Measurements from ENCODE around the gene PSMD1. TPM values are rescaled to one million over a fixed set of nuclear protein-coding genes. Genes with fewer than 3 reads are reported as not detected.

The PSMD1 gene
- total and polyA plus RNA-seq, 2 of the 8 experiments (the other 6 are each of a cell fraction or from before 2014, with no cell fraction given) = 179 to 272 TPM

- Histone ChIP-seq H3K36me3 (ENCODE audit: control insufficient read depth in 2 of 4, insufficient read depth in 4 of 4, low read length in 3 of 4) (no peaks in the 10 kb centered on the region), H4K8ac (ENCODE audit: extremely low read depth, insufficient read depth, low read length) (no peak overlapping the region), H3K56ac (replicated peaks; ENCODE audit: insufficient read length, low read depth, low read length) (no peak overlapping the region), H4K20me1 (replicated peaks in 1 of 2; ENCODE audit: control insufficient read depth in 1 of 2, insufficient read depth in 2 of 2, low read length in 2 of 2) (no peaks in the 10 kb centered on the region), H3K9ac (replicated peaks in 1 of 4; ENCODE audit: extremely low read depth in 1 of 4, low read depth in 3 of 4, low read length in 3 of 4) (no peak overlapping the region; a peak in 1 of 7 replicates), H3K4ac (replicated peaks; ENCODE audit: insufficient read length, low read depth, low read length) (no peak overlapping the region), H3K4me3 (ENCODE audit: extremely low read depth in 1 of 4, insufficient read depth in 2 of 4, low read depth in 3 of 4, low read length in 4 of 4) (no peak overlapping the region), H3K27me3 (replicated peaks in 1 of 4; ENCODE audit: control insufficient read depth in 3 of 4, extremely low read depth in 1 of 4, insufficient read depth in 3 of 4, low read length in 3 of 4) (no peaks in the 10 kb centered on the region), H3K4me2 (ENCODE audit: insufficient read depth in 1 of 2, low read depth in 2 of 2, low read length in 2 of 2) (no peak overlapping the region), H3K23ac (ENCODE audit: insufficient read length) (no peak overlapping the region), H2AFZ (ENCODE audit: low read length) (no peak overlapping the region), H3K23me2 (ENCODE audit: low read depth, low read length) (no peaks in the 10 kb centered on the region), H4K91ac (replicated peaks; ENCODE audit: insufficient read length, low read length) (peak overlapping the region; percentile 14), H3K4me1 (replicated peaks in 1 of 4; ENCODE audit: control insufficient read depth in 3 of 4, insufficient read depth in 4 of 4, low read length in 3 of 4) (peaks cover 0 to 16% (median 10%) of the 10 kb centered on the region in 4 experiments; a peak in 6 of 7 replicates), H2BK5ac (ENCODE audit: low read depth, low read length) (peak overlapping the region; percentile 92; the same call in 1 of the 2 replicates), H2BK12ac (ENCODE audit: low read depth, low read length) (0 out of 2 replicates have a peak overlapping the region, but pooled peaks have one; percentile 29), H2BK15ac (ENCODE audit: low read length) (0 out of 2 replicates have a peak overlapping the region, but pooled peaks have one; percentile 12), H3K9me3 (ENCODE audit: insufficient read depth in 2 of 2, low read depth in 1 of 2, low read length in 1 of 2) (no peaks in the 10 kb centered on the region), H3K18ac (ENCODE audit: extremely low read depth, low read length) (peak overlapping the region; percentile 15; the same call in 1 of the 2 replicates), H3K14ac (ENCODE audit: insufficient read length) (no peak overlapping the region), H2BK20ac (ENCODE audit: low read length) (no peak overlapping the region), H2AK5ac (ENCODE audit: low read depth, low read length) (no peak overlapping the region; the same call in 1 of the 2 replicates), H3K79me2 (ENCODE audit: control insufficient read depth in 1 of 2, insufficient read depth in 2 of 2, low read length in 2 of 2) (no peaks in the 10 kb centered on the region), H3K79me1 (ENCODE audit: low read depth, low read length) (no peaks in the 10 kb centered on the region), H4K5ac (ENCODE audit: insufficient read length, low read depth, low read length) (no peak overlapping the region), H3K27ac (ENCODE audit: low read depth, low read length) (no peak overlapping the region), H2BK120ac (replicated peaks; ENCODE audit: low read depth, low read length) (no peak overlapping the region)
- POLR2A ChIA-PET (ENCODE audit: partially characterized antibody) = interaction anchor here (0.5 to 1.9 kb wide), 5 partner anchors 9 to 263 kb away, joined by 3 to 6 read pairs (median 4); no protein-coding TSS in a partner anchor
- TF ChIP-seq JUN (IDR thresholded peaks at IDR 0.05; ENCODE audit: low read depth, low read length) (no peak), GTF2F1 (IDR thresholded peaks at IDR 0.05; ENCODE audit: borderline replicate concordance, low read depth, low read length) (no peak), POLR2AphosphoS5 (IDR thresholded peaks at IDR 0.05; ENCODE audit: low read depth, low read length) (no peak), JUND (IDR thresholded peaks at IDR 0.05; ENCODE audit: low read length) (no peak), SIN3A (conservative IDR thresholded peaks at IDR 0.05 in 1 of 2, IDR thresholded peaks at IDR 0.05 in 1 of 2; ENCODE audit: low read depth in 1 of 2, low read length in 2 of 2) (no peak), SP2 (IDR thresholded peaks at IDR 0.05; ENCODE audit: low read length) (no peak), MAFK (IDR thresholded peaks at IDR 0.05; ENCODE audit: low read depth, low read length) (no peak), BRCA1 (IDR thresholded peaks at IDR 0.05; ENCODE audit: low read depth, low read length) (no peak), CTBP2 (IDR thresholded peaks at IDR 0.05; ENCODE audit: borderline replicate concordance, insufficient read depth, insufficient read length, low read length) (no peak), HDAC6 (IDR thresholded peaks at IDR 0.05; ENCODE audit: low read depth, low read length) (no peak), RBBP5 (IDR thresholded peaks at IDR 0.05; ENCODE audit: borderline replicate concordance, low read depth, low read length) (no peak), RFX5 (IDR thresholded peaks at IDR 0.05; ENCODE audit: borderline replicate concordance, low read depth, low read length) (no peak), TCF12 (IDR thresholded peaks at IDR 0.05; ENCODE audit: low read depth, low read length) (no peak), EGR1 (IDR thresholded peaks at IDR 0.05; ENCODE audit: borderline replicate concordance, low read depth, low read length) (no peak)
- CTCF ChIA-PET (ENCODE audit: partially characterized antibody) = interaction anchor here (0.6 to 3.3 kb wide), 11 partner anchors 9 to 262 kb away, joined by 3 to 17 read pairs (median 4); no protein-coding TSS in a partner anchor
- FAIRE-seq = no peak
- 93% methylated on average over 8 of the region's 8 CpGs; no CpG with 5 or more reads in 1 of the 2 experiments for WGBS, 2 experiments (ENCODE audit: extremely low coverage in 1 of 2, insufficient coverage in 1 of 2, insufficient read length in 1 of 2, insufficient replicate concordance in 2 of 2, low coverage in 1 of 2, low lambda C conversion rate in 2 of 2, missing lambda C conversion rate in 1 of 2)
- DNase-seq (ENCODE audit: low read depth in 1 of 2, low spot score in 2 of 2) = no peak
Observed at GRCh38 chr2:231189171-231189530, 132.5 kb downstream of the PSMD1 start.
